Heart left ventricle (tissue), 13 donors: ENCODE results near the gene IDE.

Source experiments
- CTCF ChIP-seq, 12 donors: fragments of 200-600 bp; sonication (generic) in 4 of 12; IDR thresholded peaks; one replicate each; pipeline versions ENCODE4 v1.5.0 to v1.8.0; 2018 to 2022; ENCODE audit warnings: antibody characterized with exemption in 12 of 12, mild to moderate bottlenecking in 5 of 12
- POLR2A ChIP-seq, 2 donors: fragments of 450-650 bp; IDR thresholded peaks; one replicate each; pipeline ENCODE4 v1.6.1; 2017; ENCODE audit warnings: antibody characterized with exemption in 2 of 2, mild to moderate bottlenecking in 2 of 2, moderate library complexity in 2 of 2
- donor health status: ischemic (EF 13 %, LVEDD 7.1; RV severe dilation, severe dysfunction).
- donor health status: DM: no; HTN: yes; CAD: no.
- donor health status: DM: no; HTN: no; CAD: no.
- donor health status: ischemic (EF 25% LVEDD 6.9; RV normal size, moderate dysfunction).
- donor health status: ischemic (EF 25% LVEDD 5.7; RV mildly dilated, moderate dysfunction).
- donor health status: ischemic (EF 35%, LVEDD 5.7; RV mildly dilated, moderate dysfunction).
- donor health status: nonischemic (EF 11% LVEDD 7.7; RV severe dilation, severe dysfunction).
- donor health status: DM: yes; HTN: yes; CAD: no.
- donor health status: PGD.
- donor health status: ischemic (EF 29% LVEDD 5.4; RV normal size, mild dysfunction).
- donor health status: nonischemic (EF 23%, LVEDD 6.1; RV moderate dilation, normal function).

DNA sequence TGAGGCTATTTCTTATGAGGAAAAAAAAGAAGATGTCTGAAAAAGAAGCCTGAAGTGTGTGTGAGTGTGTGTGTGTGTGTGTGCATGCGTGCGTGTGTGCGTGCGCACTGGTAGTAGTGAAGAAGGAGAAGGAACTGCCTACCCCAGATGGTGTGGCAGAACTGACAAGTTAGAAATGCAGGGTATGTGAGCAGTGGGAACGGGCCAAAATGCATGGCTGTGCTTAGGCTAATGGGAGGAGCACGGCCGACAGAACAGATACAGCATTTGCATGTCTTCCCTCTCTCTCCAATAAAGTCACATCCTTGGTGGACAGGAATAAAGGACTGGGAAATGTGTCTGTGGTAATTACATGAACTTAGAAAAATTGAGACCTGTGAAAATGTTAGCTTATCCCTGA, 94.3 kb downstream of the IDE start:
- TF ChIP-seq CTCF (IDR thresholded peaks at IDR 0.05) (no peak), POLR2A (IDR thresholded peaks at IDR 0.05) (no peak)
